ACC112 (cell line): ENCODE results near the gene FARS2.

Experiments used
- H2AFZ ChIP-seq: fragments of 200-600 bp; sonication (generic); one replicate; pipeline ENCODE4 v1.6.0; 2017; ENCODE audit warnings: antibody characterized with exemption, low read length; ENCODE audit not compliant: unreplicated experiment
- H3K27ac ChIP-seq: fragments of 200-600 bp; sonication (generic); 2 replicates; pipeline ENCODE4 v1.5.1; 2014; ENCODE audit warnings: low read depth, mild to moderate bottlenecking, antibody characterized with exemption, low read length, moderate library complexity
- H3K27me3 ChIP-seq: fragments of 200-600 bp; sonication (generic); 2 replicates; pipeline ENCODE4 v1.6.1; 2014; ENCODE audit warnings: mild to moderate bottlenecking, antibody characterized with exemption, low read length, moderate library complexity, mixed read lengths; ENCODE audit not compliant: insufficient read depth
- H3K36me3 ChIP-seq: fragments of 200-600 bp; sonication (generic); 2 replicates; pipeline ENCODE4 v1.6.1; 2016; ENCODE audit warnings: mild to moderate bottlenecking, antibody characterized with exemption, low read length, moderate library complexity, mixed read lengths; ENCODE audit not compliant: insufficient read depth
- H3K4me1 ChIP-seq: fragments of 200-600 bp; sonication (generic); one replicate; pipeline ENCODE4 v1.6.1; 2016; ENCODE audit warnings: low read length, mixed read lengths; ENCODE audit not compliant: insufficient read depth, unreplicated experiment, control insufficient read depth
- H3K4me3 ChIP-seq: fragments of 200-600 bp; sonication (generic); 2 replicates; pipeline ENCODE4 v1.5.1; 2014; ENCODE audit warnings: mild to moderate bottlenecking, low read depth, low read length
- H3K79me2 ChIP-seq: fragments of 200-600 bp; sonication (generic); one replicate; pipeline ENCODE4 v1.6.0; 2016; ENCODE audit warnings: low read length; ENCODE audit not compliant: control insufficient read depth, unreplicated experiment, insufficient read depth

The FARS2 gene

GRCh38 chr6:5365436-5366195 is 104.3 kb downstream of the FARS2 start:
- Histone ChIP-seq H3K4me1 (no peaks in the 10 kb centered on the region), H3K27me3 (no peaks in the 10 kb centered on the region), H3K4me3 (no peak overlapping the region), H2AFZ (no peak overlapping the region), H3K79me2 (no peaks in the 10 kb centered on the region), H3K27ac (no peak overlapping the region), H3K36me3 (no peaks in the 10 kb centered on the region)

DNA sequence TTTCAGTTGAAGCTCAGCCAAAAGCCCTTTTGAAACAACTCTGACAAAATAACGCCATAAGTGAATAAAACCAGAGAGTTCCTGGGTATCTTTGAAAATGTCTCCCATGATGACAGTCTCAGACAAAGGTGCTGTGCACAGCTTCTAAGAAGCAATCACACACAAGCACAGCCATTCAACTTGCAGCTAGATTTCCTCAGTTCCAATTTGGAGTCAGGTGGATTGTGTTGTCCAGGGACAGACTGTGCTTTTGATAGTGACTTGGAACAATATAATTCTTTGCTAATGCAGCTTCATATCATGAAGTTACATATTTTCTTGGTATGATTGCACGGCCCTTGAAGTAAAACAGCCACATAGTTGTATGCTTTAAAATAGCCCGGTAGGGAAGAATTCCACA is 105.6 kb downstream of the FARS2 start:
- Histone ChIP-seq H3K27ac (no peak overlapping the region), H3K4me1 (no peaks in the 10 kb centered on the region)

DNA sequence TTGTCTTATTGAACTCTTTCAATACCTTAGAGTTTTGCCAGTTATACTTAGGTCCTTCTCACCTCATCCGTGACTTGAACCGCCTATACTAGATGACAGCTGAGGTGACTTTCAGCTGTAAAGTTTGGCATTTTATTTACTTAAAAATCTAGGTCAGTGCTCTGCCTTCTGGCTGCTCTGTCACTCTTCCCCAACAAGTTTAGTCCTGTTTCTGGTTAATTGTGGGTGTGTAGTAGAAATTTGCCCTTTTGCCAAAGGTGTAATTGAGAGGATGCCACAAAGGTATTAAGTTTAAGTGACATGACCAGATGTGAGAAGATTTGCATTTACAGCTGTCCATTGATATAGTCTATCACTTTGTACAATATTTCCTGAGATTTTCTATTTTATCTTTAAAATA is 106.2 kb downstream of the FARS2 start:
- H3K27ac ChIP-seq = no peak overlapping the region
- H3K4me1 ChIP-seq = no peaks in the 10 kb centered on the region
- H3K27me3 ChIP-seq = no peaks in the 10 kb centered on the region
- no peaks in the 10 kb centered on the region for H3K36me3 ChIP-seq
- no peak overlapping the region for H3K4me3 ChIP-seq
- no peaks in the 10 kb centered on the region for H3K79me2 ChIP-seq
- H2AFZ ChIP-seq = no peak overlapping the region

More for the DNA sequence above, 105.6 kb downstream of the FARS2 start:
- no peak overlapping the region for H2AFZ ChIP-seq
- no peaks in the 10 kb centered on the region for H3K36me3 ChIP-seq
- H3K27me3 ChIP-seq = no peaks in the 10 kb centered on the region
- H3K79me2 ChIP-seq = no peaks in the 10 kb centered on the region
- no peak overlapping the region for H3K4me3 ChIP-seq

DNA sequence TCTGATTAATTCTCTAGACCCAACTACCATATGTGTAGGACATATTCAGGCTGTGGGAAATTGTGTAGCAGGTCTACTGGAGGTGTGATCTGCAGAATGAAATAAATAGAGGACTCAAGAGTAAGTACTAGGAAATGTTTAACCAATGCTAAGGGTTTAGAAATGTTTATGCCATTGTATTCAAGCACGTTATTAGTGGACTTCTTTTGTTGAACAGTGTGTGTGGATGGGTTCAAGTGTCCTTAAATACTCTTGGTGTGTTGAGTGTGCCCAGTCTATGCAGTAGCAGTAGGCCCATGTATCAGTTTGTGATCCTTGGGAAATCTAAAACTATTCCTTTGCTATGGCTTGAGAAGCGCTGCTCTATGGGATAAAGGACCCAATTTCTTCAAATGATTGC is 112.1 kb downstream of the FARS2 start:
- Histone ChIP-seq H2AFZ (no peak overlapping the region), H3K27me3 (no peaks in the 10 kb centered on the region), H3K4me3 (no peak overlapping the region), H3K4me1 (no peaks in the 10 kb centered on the region), H3K79me2 (no peaks in the 10 kb centered on the region), H3K36me3 (no peaks in the 10 kb centered on the region), H3K27ac (no peak overlapping the region)

DNA sequence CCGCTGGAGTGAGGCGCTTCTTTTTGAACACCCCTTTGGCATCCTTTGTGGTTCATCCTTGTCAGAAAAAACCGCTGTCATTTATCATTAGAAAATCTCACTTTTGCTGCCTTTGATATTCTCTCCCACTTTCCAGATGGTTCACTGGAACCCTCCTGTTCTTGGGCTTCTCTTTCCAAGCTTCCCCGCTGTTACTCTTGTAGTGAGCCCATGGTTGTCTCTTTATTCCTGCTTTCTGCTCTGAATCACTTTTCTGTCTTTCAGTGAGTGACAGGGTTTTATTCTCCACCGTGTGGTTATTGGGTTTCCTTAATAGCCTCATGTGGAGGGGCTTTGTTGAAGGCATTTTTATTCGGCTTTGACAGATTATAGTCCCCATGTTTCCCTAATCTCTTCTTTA is 117.0 kb downstream of the FARS2 start:
- Histone ChIP-seq H3K79me2 (no peaks in the 10 kb centered on the region), H3K4me3 (no peak overlapping the region), H3K27me3 (no peaks in the 10 kb centered on the region), H3K4me1 (no peaks in the 10 kb centered on the region), H2AFZ (no peak overlapping the region), H3K27ac (no peak overlapping the region), H3K36me3 (no peaks in the 10 kb centered on the region)

DNA sequence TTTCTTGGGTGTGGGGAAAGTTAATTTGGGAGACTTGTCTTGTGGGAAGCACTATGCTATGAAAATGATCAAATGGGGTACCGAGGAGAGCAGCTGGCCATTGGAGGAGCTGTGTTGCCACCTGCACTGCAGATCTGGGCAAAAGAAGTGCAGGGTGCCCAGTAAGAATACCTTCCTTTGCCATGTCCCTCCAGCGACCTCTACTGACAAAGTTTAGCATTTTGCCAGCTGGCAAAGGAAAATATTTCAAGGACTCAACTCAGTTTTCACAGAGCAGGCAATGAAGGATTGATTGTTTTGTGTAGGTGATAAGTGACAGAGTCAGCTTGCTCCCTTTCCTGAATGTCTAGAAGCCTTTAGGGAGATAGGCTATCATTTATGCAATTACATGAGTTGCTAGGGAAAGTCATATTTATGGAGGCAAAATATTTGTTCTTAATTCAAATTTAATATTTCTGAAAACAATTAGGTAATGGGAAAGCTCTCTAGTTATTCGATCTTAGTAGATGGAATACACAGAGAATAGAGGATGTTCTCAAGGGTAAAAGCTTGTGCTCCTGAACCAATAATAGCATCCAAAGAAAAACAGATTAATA is 118.4 kb downstream of the FARS2 start:
- H3K36me3 ChIP-seq = no peaks in the 10 kb centered on the region
- no peak overlapping the region for H3K4me3 ChIP-seq
- H3K79me2 ChIP-seq = no peaks in the 10 kb centered on the region
- H3K27ac ChIP-seq = no peak overlapping the region
- no peaks in the 10 kb centered on the region for H3K4me1 ChIP-seq
- no peak overlapping the region for H2AFZ ChIP-seq
- H3K27me3 ChIP-seq = no peaks in the 10 kb centered on the region

- H3K4me1 ChIP-seq = no peaks in the 10 kb centered on the region
- no peaks in the 10 kb centered on the region for H3K27me3 ChIP-seq
- H3K36me3 ChIP-seq = no peaks in the 10 kb centered on the region
- no peaks in the 10 kb centered on the region for H3K79me2 ChIP-seq
- no peak overlapping the region for H3K27ac ChIP-seq
- H3K4me3 ChIP-seq = no peak overlapping the region
- no peak overlapping the region for H2AFZ ChIP-seq
These were observed 122.5 kb downstream of the FARS2 start for GRCh38 chr6:5383856-5384255.

- Histone ChIP-seq H3K79me2 (no peaks in the 10 kb centered on the region), H3K27ac (no peak overlapping the region), H3K27me3 (no peaks in the 10 kb centered on the region), H2AFZ (no peak overlapping the region), H3K4me3 (no peak overlapping the region), H3K36me3 (no peaks in the 10 kb centered on the region), H3K4me1 (no peaks in the 10 kb centered on the region)
These were observed 123.0 kb downstream of the FARS2 start for GRCh38 chr6:5384276-5384675.

- H3K27me3 ChIP-seq = no peaks in the 10 kb centered on the region
These were observed 127.0 kb downstream of the FARS2 start for GRCh38 chr6:5388326-5388725.

DNA sequence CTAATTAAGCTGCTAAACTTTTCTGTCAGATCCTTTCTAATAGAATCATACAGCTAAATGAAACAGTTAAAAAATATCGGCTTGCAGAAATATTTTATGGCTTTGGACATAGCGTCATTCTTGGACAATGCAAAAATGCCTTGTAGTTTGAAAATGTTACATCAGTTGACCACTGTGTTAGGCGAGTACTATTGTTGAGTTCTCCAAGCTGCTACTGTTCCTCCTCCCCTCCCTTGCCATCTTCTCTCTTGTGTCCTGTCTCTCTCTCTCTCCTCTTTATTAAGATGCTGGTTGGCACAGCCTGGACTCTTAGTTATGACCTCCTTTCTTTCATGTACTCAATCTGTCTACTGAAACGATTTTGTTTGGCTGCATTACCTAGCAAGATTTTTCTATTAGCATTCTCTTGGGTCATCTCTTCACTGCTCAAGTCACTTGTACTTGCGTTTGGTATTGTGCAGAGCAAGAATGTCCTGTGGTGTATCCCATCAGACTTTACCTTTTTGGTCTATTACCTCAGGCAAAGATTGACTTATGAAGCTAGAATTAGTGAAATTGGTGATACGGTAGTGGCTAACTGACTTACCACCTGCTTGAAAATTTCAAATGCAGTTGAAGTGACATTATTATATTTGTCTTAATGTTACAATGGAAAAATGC is 127.9 kb downstream of the FARS2 start:
- no peaks in the 10 kb centered on the region for H3K27me3 ChIP-seq
- H3K27ac ChIP-seq = no peak overlapping the region
- H2AFZ ChIP-seq = no peak overlapping the region
- no peaks in the 10 kb centered on the region for H3K36me3 ChIP-seq
- no peaks in the 10 kb centered on the region for H3K4me1 ChIP-seq
- no peak overlapping the region for H3K4me3 ChIP-seq
- peaks cover 2% of the 10 kb centered on the region for H3K79me2 ChIP-seq

More at GRCh38 chr6:5388326-5388725, 127.0 kb downstream of the FARS2 start:
- Histone ChIP-seq H3K79me2 (peaks cover 2% of the 10 kb centered on the region), H3K4me3 (no peak overlapping the region), H3K27ac (no peak overlapping the region), H3K4me1 (no peaks in the 10 kb centered on the region), H3K36me3 (no peaks in the 10 kb centered on the region), H2AFZ (no peak overlapping the region)

GRCh38 chr6:5390177-5390576 is 128.9 kb downstream of the FARS2 start:
- no peak overlapping the region for H2AFZ ChIP-seq
- H3K4me1 ChIP-seq = no peaks in the 10 kb centered on the region
- no peak overlapping the region for H3K4me3 ChIP-seq
- no peaks in the 10 kb centered on the region for H3K36me3 ChIP-seq
- peaks cover 2% of the 10 kb centered on the region for H3K79me2 ChIP-seq
- no peak overlapping the region for H3K27ac ChIP-seq
- no peaks in the 10 kb centered on the region for H3K27me3 ChIP-seq
